ENCODE data around the gene BRCA2.

The BRCA2 gene

GRCh38 chr13:32429433-32429909 lies 114.2 kb downstream of the BRCA2 start:
- no peak overlapping the region for H3K9ac ChIP-seq (ENCODE audit: low read depth, low read length, poor library complexity, severe bottlenecking)
- H3K36me3 ChIP-seq (ENCODE audit: insufficient read depth, low read length) = no peaks in the 10 kb centered on the region
- peaks cover 15% of the 10 kb centered on the region for H4K20me1 ChIP-seq (ENCODE audit: insufficient read depth, low read length, poor library complexity, severe bottlenecking)
- no peaks in the 10 kb centered on the region for H3K9me3 ChIP-seq (ENCODE audit: insufficient read depth, low read depth, low read length)
- H3K79me2 ChIP-seq (ENCODE audit: insufficient read depth, low read length) = peaks cover 30% of the 10 kb centered on the region
- no peak overlapping the region for H3K4me2 ChIP-seq (ENCODE audit: low read depth, low read length, poor library complexity, severe bottlenecking)
- H3K27me3 ChIP-seq (ENCODE audit: insufficient read depth, low read length, poor library complexity, severe bottlenecking) = no peaks in the 10 kb centered on the region
- peaks cover 5% of the 10 kb centered on the region; the same call in 1 of the 2 replicates for H3F3A ChIP-seq (ENCODE audit: low read depth)
- H3K4me1 ChIP-seq (ENCODE audit: insufficient read depth, low read length, poor library complexity, severe bottlenecking) = peaks cover 35% of the 10 kb centered on the region
- no peak for TF ChIP-seq EZH2phosphoT487 (IDR thresholded peaks at IDR 0.05; ENCODE audit: borderline replicate concordance)
- TF ChIP-seq CTCF (conservative IDR thresholded peaks at IDR 0.05; ENCODE audit: low read length) = no peak
- no peaks in the 10 kb centered on the region for H3K9me2 ChIP-seq (replicated peaks; ENCODE audit: low read depth, low read length)
- H3K4me3 ChIP-seq (ENCODE audit: low read length, poor library complexity, severe bottlenecking) = no peak overlapping the region
- H2AFZ ChIP-seq (ENCODE audit: low read length) = no peak overlapping the region

DNA sequence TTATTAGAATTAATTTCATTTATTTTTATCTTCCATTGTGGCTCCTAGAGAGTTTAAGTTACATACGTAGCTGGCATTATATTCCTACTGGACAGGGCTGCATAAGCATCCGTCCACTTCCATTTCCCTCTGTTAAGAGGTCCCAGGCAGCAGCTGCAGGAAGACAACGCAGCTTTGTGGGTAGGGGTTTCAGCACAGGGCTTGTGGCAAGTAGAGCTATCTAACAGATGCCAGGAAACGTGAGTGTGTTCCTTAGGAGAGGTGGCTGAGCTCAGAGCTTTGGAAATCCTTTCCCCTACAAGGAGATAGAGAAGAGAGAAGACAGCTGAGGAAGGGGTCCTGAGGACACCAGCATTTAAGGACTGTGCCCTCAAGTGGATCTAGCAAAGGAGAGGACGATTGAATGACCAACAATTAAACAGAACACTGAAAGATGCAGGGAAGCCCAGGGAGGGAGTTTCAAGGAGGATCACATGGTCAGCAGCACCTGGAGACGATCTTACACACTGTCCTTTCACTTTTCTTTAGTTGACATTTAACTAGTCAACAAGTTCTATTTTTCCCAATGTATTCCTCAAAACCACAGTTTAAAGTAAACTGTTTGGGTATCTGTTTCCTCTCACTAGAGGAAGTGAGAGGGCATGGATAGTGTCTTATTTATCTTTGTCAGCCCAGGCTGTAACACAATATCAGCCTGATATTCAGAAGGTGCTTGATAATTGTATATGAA lies 114.9 kb downstream of the BRCA2 start:
- H3K9me2 ChIP-seq (replicated peaks; ENCODE audit: low read depth, low read length) = no peaks in the 10 kb centered on the region
- H3K4me1 ChIP-seq (ENCODE audit: insufficient read depth, low read length, poor library complexity, severe bottlenecking) = peaks cover 28% of the 10 kb centered on the region
- H3K36me3 ChIP-seq (ENCODE audit: insufficient read depth, low read length) = no peaks in the 10 kb centered on the region
- peaks cover 8% of the 10 kb centered on the region for H4K20me1 ChIP-seq (ENCODE audit: insufficient read depth, low read length, poor library complexity, severe bottlenecking)
- H3K9ac ChIP-seq (ENCODE audit: low read depth, low read length, poor library complexity, severe bottlenecking) = no peak overlapping the region
- no peak for TF ChIP-seq EZH2phosphoT487 (IDR thresholded peaks at IDR 0.05; ENCODE audit: borderline replicate concordance)
- no peak for TF ChIP-seq CTCF (conservative IDR thresholded peaks at IDR 0.05; ENCODE audit: low read length)
- no peaks in the 10 kb centered on the region for H3K27me3 ChIP-seq (ENCODE audit: insufficient read depth, low read length, poor library complexity, severe bottlenecking)
- H3K79me2 ChIP-seq (ENCODE audit: insufficient read depth, low read length) = peaks cover 23% of the 10 kb centered on the region
- no peak overlapping the region for H3K4me2 ChIP-seq (ENCODE audit: low read depth, low read length, poor library complexity, severe bottlenecking)
- no peaks in the 10 kb centered on the region for H3K9me3 ChIP-seq (ENCODE audit: insufficient read depth, low read depth, low read length)
- no peak overlapping the region for H3K4me3 ChIP-seq (ENCODE audit: low read length, poor library complexity, severe bottlenecking)
- no peak overlapping the region for H2AFZ ChIP-seq (ENCODE audit: low read length)
- H3F3A ChIP-seq (ENCODE audit: low read depth) = peaks cover 5% of the 10 kb centered on the region; the same call in 1 of the 2 replicates

DNA sequence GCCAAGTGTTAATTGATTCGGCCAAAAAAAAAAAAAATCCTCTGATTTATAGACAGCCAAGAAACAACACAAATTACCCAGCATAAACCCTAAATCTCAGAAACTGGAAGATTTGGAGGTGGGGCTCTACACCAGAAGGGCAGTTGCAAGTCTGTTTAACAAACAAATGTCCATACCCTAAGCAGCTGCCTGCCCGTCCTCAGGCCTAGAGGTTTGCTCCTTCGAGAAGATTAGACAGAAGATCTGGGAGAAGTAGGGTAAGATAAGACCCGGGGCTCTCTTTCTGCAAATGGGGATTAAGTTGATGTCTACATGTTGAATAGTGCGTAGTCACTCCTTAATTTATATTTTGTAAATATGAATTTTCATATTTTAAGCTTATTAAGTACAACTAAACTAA lies 116.1 kb downstream of the BRCA2 start:
- no peak for TF ChIP-seq CTCF (conservative IDR thresholded peaks at IDR 0.05; ENCODE audit: low read length)
- Histone ChIP-seq H3K4me3 (ENCODE audit: low read length, poor library complexity, severe bottlenecking) (no peak overlapping the region), H3K4me2 (ENCODE audit: low read depth, low read length, poor library complexity, severe bottlenecking) (no peak overlapping the region), H3K9me2 (replicated peaks; ENCODE audit: low read depth, low read length) (no peaks in the 10 kb centered on the region), H3K27me3 (ENCODE audit: insufficient read depth, low read length, poor library complexity, severe bottlenecking) (no peaks in the 10 kb centered on the region), H4K20me1 (ENCODE audit: insufficient read depth, low read length, poor library complexity, severe bottlenecking) (no peaks in the 10 kb centered on the region), H3F3A (ENCODE audit: low read depth) (peaks cover 5% of the 10 kb centered on the region; the same call in 1 of the 2 replicates), H3K9me3 (ENCODE audit: insufficient read depth, low read depth, low read length) (no peaks in the 10 kb centered on the region), H3K9ac (ENCODE audit: low read depth, low read length, poor library complexity, severe bottlenecking) (no peak overlapping the region), H3K36me3 (ENCODE audit: insufficient read depth, low read length) (no peaks in the 10 kb centered on the region), H3K4me1 (ENCODE audit: insufficient read depth, low read length, poor library complexity, severe bottlenecking) (peaks cover 20% of the 10 kb centered on the region), H2AFZ (ENCODE audit: low read length) (no peak overlapping the region), H3K79me2 (ENCODE audit: insufficient read depth, low read length) (peaks cover 11% of the 10 kb centered on the region)
